ENCODE results near the gene AHNAK. TPM values are rescaled to one million over a fixed set of nuclear protein-coding genes. Genes with fewer than 3 reads are reported as not detected.

The AHNAK gene
- total RNA-seq, 1 donor from 2014 or later, result 546 TPM

GRCh38 chr11:62433141-62433903 is 113.3 kb downstream of the AHNAK start:
- DNase-seq (ENCODE audit: low spot score), result no peak

DNA sequence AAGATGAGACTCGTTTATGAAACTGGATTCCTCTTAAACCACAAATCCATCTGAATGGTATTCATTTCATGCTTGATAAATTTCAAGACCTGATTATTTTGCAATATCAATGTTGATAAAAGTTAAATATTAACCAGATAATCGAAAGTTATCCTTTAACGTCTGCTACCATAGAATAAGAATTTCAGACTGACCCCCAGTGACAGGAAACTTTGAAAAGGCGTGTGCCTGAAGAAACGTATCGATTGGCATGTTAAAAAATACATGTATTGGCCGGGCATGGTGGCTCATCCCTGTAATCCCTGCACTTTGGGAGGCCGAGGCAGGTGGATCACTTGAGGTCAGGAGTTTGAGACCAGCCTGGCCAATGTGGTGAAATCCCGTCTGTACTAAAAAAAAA is 113.9 kb downstream of the AHNAK start:
- no peak for DNase-seq (ENCODE audit: low spot score)

GRCh38 chr11:62431171-62431901 is 115.3 kb downstream of the AHNAK start:
- DNase-seq (ENCODE audit: low spot score), result no peak

- DNase-seq (ENCODE audit: low spot score), result no peak
Observed at GRCh38 chr11:62430425-62430824, 116.2 kb downstream of the AHNAK start.

DNA sequence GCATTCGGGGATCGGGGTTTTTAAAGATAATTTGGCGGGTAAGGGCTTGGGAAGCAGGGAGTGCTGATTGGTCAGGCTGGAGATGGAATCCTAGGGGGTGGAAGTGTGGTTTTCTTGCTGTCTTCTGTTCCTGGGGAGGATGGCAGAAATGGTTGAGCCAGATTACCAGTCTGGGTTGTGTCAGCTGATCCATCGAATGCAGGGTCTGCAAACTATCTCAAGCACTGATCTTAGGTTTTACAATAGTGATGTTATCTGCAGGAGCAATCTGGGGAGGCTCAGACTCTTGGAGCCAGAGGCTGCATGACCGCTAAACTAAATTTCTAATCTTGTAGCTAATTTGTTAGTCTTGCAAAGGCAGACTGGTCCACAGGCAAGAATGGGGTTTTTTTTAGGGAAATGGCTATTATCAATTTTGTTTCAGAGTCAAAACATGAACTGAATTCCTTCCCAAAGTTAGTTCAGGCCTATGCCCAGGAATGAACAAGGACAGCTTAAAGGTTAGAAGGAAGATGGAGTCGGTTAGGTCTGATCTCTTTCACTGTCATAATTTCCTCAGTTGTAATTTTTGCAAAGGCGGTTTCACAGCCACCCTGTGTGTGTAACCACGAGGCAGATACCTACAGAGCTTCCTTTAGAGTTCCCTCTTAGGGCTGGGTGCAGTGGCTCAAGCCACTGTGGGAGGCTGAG is 117.6 kb downstream of the AHNAK start:
- DNase-seq (ENCODE audit: low spot score), result no peak

DNA sequence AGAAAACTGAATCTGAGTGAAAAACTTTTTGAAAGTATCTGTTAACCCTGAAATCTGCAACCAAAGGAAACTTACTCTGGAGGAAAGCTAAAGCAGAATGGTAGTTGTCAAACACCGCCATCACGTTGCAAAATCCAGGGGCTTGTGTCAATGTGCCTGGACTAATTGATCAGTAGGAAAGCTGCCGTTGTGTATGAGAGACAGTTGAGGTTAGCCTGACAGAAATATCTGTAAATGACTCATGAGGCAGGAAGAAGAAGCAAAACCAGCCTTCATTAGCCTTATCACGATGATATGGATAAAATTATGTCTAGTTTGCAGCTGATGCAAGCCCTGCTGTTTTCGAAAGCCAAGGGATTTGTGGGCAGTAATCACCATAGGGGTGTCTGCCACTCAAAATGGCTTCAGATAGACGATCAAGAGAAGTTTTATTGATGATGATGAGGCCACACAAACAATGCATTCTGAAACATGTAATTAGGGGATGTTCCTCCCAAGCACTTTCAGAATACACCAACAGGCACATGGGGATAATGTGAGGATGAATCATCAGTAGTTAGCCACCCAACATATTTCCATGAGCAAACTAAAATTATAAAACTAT is 118.9 kb downstream of the AHNAK start:
- no peak for DNase-seq (ENCODE audit: low spot score)

DNA sequence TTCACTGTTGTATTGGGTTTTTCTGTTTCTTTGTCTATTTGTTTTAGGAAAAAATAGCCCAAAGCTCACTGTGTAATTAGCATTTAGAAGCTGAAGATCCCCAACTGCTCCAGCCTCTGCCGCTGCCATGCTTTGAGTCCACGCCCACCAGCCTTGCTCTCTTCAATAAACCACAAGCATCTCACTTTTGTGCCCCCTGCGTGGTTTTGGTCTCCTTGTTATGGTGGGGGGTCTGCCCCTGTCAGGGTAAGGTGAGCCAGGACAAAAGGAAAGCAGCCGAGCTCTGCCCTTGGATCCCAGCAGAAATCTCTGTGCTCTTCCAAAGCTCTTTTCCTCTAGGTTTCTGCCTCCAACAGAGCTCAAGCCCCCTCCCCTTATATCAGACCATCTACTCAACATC is 123.6 kb downstream of the AHNAK start:
- no peak for DNase-seq (ENCODE audit: low spot score)

DNA sequence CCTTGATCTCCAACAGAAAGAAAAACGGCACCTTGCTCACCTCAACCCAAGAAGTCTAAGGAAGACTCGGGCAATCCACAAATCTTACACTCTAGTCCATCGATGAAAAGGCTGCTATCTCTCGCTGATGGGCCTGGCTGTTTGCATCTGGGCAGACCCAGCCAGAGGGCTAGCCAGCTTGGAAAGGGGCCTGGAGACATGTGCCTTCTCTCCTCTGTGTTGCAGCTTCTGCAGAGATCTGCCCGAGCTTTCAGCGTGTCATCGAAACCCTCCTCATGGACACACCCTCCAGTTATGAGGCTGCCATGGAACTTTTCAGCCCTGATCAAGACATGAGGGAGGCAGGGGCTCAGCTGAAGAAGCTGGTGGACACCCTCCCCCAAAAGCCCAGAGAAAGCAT is 124.6 kb downstream of the AHNAK start:
- DNase-seq (ENCODE audit: low spot score), result no peak

- no peak for DNase-seq (ENCODE audit: low spot score)
Observed at GRCh38 chr11:62420882-62421281, 125.7 kb downstream of the AHNAK start.

GRCh38 chr11:62419943-62420342 is 126.7 kb downstream of the AHNAK start:
- DNase-seq (ENCODE audit: low spot score), result no peak

DNA sequence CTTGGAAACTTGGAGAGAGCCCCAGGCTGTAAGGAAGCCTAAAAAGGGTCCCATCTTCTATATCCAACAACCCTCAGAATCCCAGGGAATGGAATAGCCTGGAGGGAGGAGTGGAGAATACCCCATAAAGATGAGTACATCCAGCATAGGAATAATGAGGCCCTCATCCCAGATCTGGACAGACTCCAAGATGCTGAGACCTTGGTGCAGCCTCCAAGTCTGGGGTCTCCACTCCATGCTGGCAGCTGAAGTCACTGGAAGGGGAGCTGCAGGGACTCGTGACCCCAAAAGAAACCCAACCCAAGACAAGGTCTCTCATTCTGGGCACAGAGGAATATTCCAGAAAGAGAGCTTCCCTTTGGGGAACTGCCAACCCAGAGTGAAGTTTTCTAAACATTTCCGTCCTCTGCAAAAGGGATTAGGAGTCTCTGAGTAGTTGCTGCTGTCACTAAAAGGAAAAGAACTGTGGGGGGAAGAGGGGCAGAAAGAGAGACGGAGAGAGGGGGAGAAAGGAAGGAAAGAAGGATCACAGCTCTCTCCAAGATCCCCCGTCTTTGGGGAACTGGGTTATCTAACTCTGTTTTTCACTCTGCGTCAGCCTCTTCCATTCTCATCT is 127.2 kb downstream of the AHNAK start:
- no peak for DNase-seq (ENCODE audit: low spot score)

GRCh38 chr11:62418733-62419132 is 127.9 kb downstream of the AHNAK start, which contains the start of gene SCGB1A1:
Gene SCGB1A1, plus strand, starts transcription at chr11:62419033. Its CDS starts 63 bp downstream, at chr11:62419096.
- DNase-seq (ENCODE audit: low spot score), result no peak

- DNase-seq (ENCODE audit: low spot score), result no peak
Observed at GRCh38 chr11:62418136-62418535, 128.5 kb downstream of the AHNAK start.

GRCh38 chr11:62416596-62416995 is 130.0 kb downstream of the AHNAK start:
- no peak for DNase-seq (ENCODE audit: low spot score)

DNA sequence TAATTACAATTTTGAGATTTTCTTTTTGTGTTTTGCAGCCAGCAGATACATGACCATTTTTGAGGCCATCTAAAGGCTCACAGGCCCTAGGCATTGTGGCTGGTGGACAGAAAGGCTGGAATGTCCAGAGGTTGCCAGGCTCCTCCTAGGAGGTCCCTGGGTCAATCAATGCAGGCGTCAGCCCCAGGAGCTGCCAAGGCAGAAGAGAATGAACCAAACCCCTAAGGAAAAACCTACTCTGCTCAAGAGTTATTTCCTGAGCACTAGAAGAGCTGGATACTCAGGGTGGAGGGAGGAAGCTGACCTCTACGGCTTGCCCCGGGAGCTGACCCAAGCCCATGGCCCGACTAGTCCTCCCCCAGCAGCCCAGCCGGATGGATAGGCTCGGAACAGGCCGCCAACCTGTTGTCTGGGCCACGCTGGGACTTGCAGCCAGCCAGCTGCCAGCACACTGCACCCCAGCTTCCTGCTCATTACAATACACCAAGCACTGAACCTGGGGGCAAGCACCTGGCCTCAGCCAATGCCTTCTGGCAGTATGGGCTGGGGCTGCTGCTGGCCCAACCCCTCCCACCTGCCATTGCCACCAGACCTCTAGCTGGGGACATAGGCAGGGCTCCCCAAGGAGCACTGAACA is 133.4 kb downstream of the AHNAK start:
- DNase-seq (ENCODE audit: low spot score), result no peak

- no peak for DNase-seq (ENCODE audit: low spot score)
Observed at GRCh38 chr11:62411524-62411923, 135.1 kb downstream of the AHNAK start.

DNA sequence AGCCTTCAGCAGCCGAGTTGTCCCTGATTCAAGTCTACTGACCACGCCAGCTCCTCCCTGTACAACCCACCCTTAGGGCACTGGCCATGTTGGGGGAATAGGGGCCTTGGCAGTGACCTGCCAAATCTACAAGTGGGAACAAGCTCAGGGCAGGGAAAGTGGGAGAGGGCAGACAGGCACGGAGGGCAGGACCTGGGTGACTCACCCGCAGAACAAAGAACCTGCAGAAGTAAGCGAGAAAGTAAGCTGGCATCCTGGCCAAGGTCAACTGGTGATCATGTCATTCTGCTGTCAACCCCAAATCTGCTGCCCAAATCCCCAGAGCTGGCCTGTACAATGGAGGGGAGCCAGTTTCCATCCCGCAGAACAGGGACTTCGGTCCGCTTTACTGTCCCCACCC is 135.6 kb downstream of the AHNAK start:
- DNase-seq (ENCODE audit: low spot score), result no peak

DNA sequence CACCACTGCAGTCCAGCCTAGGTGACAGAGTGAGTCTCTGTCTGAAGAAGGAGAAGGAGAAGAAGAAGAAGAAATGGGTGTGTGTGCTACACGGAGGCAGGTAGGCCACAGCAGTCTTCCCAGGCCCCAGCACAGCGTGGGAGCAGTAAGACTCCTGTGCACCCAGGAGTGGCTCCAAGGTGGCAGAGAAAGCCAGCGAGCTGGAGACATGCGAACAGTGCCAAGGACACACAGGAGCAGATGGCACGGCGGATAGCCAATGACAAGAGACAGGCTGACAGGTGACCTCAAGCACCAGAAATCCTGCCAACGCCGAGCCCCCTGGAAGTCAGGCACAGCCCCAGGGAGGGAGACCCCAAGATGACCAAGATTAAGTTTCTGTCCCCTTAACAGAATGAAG is 136.8 kb downstream of the AHNAK start:
- DNase-seq (ENCODE audit: low spot score), result no peak

DNA sequence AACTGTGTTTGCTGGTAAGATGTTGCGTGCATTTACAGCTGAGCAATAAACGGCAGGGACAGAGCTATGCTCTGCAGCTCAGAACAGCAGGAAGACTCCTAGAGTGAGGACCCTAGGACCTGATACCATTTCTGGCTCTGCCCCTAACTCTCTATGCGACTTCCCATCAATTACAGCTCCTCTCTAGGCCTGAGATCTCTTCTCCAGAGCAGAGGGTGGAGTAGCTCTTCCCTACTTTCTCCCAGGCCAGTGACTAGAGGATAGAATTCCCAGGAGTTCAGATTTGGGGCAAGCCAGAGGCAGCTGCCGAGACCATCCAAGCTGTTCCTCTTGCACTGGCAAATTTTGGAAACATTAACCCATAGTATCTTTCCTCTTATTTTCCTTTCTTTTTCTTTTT is 140.6 kb downstream of the AHNAK start:
- DNase-seq (ENCODE audit: low spot score), result no peak

- DNase-seq (ENCODE audit: low spot score), result no peak
Observed at GRCh38 chr11:62404901-62405300, 141.7 kb downstream of the AHNAK start.

- DNase-seq (ENCODE audit: low spot score), result no peak
Observed at GRCh38 chr11:62404435-62404834, 142.2 kb downstream of the AHNAK start.
